Limb (tissue), 2 donors: ENCODE data around the gene MEN1.

Source experiments
- DNase-seq, 2 donors: peaks; one replicate each; pipeline ENCODE4 v3.0.0-alpha.2; 2016; ENCODE audit errors: extremely low spot score in 2 of 2

The MEN1 gene

GRCh38 chr11:64801561-64802369, 8.6 kb downstream of the MEN1 start:
- DNase-seq, result peak in 1 of 2 donors; percentile 35

- peak in 1 of 2 donors; percentile 37 for DNase-seq
Measured at GRCh38 chr11:64801158-64801464, 9.2 kb downstream of the MEN1 start.

GRCh38 chr11:64800303-64801157, 9.8 kb downstream of the MEN1 start:
- peak in 1 of 2 donors; percentile 35 for DNase-seq

GRCh38 chr11:64799623-64800302, 10.6 kb downstream of the MEN1 start:
- no peak for DNase-seq

- DNase-seq, result no peak
Measured at GRCh38 chr11:64799256-64799622, 11.1 kb downstream of the MEN1 start.

- DNase-seq, result no peak
Measured at GRCh38 chr11:64796757-64797541, 13.4 kb downstream of the MEN1 start.

GRCh38 chr11:64796047-64796756, 14.1 kb downstream of the MEN1 start:
- no peak for DNase-seq

- DNase-seq, result no peak
Measured at GRCh38 chr11:64794526-64794925, 15.8 kb downstream of the MEN1 start.

GRCh38 chr11:64793271-64794160, 16.8 kb downstream of the MEN1 start:
- peak in 1 of 2 donors; percentile 37 for DNase-seq

GRCh38 chr11:64792482-64792881, 17.9 kb downstream of the MEN1 start:
- no peak for DNase-seq

- no peak for DNase-seq
Measured at GRCh38 chr11:64791781-64792291, 18.5 kb downstream of the MEN1 start.

GRCh38 chr11:64790205-64791095, 19.9 kb downstream of the MEN1 start:
- no peak for DNase-seq

- no peak for DNase-seq
Measured at GRCh38 chr11:64789331-64790204, 20.8 kb downstream of the MEN1 start.

GRCh38 chr11:64788321-64789215, 21.8 kb downstream of the MEN1 start:
- DNase-seq, result peak in 1 of 2 donors; percentile 25

- DNase-seq, result peak in 1 of 2 donors; percentile 65
Measured at GRCh38 chr11:64787526-64788320, 22.6 kb downstream of the MEN1 start.

GRCh38 chr11:64786308-64786707, 24.0 kb downstream of the MEN1 start:
- DNase-seq, result no peak
